ENCODE results near the gene EIPR1. TPM values are rescaled to one million over a fixed set of nuclear protein-coding genes. Genes with fewer than 3 reads are reported as not detected.

Gene EIPR1
- total RNA-seq, 1 experiment from 2014 or later: 22.8 TPM

GRCh38 chr2:3321825-3322224 is 55.8 kb downstream of the EIPR1 start (continued):
- TF ChIP-seq TCF7 (CRISPR knock-in tag; IDR thresholded peaks at IDR 0.05; ENCODE audit: low read depth) (no peak), ZNF671 (CRISPR knock-in tag; IDR thresholded peaks at IDR 0.05) (no peak), RELA (CRISPR knock-in tag; IDR thresholded peaks at IDR 0.05; ENCODE audit: borderline replicate concordance) (no peak), TEAD1 (CRISPR knock-in tag; IDR thresholded peaks at IDR 0.05) (no peak), AFF4 (CRISPR knock-in tag; IDR thresholded peaks at IDR 0.05; ENCODE audit: borderline replicate concordance) (no peak), MXD4 (CRISPR knock-in tag; IDR thresholded peaks at IDR 0.05; ENCODE audit: borderline replicate concordance) (no peak), ATF6 (CRISPR knock-in tag; IDR thresholded peaks at IDR 0.05) (no peak), ZNF317 (CRISPR knock-in tag; IDR thresholded peaks at IDR 0.05; ENCODE audit: borderline replicate concordance, low read depth) (no peak), NR1H2 (CRISPR knock-in tag; IDR thresholded peaks at IDR 0.05) (no peak)

GRCh38 chr2:3320910-3321605 is 56.6 kb downstream of the EIPR1 start:
- Mint-ChIP-seq H3K4me1 (peaks cover 34% of the 10 kb centered on the region), H3K36me3 (peaks cover 18% of the 10 kb centered on the region), H3K27ac (peak overlapping the region; percentile 88), H3K4me3 (no peak overlapping the region), H3K27me3 (ENCODE audit: low read depth) (no peaks in the 10 kb centered on the region), H3K9me3 (peaks cover 7% of the 10 kb centered on the region)
- TF ChIP-seq ZNF219 (CRISPR knock-in tag; IDR thresholded peaks at IDR 0.05; ENCODE audit: borderline replicate concordance) (no peak), CDX4 (CRISPR knock-in tag; IDR thresholded peaks at IDR 0.05; ENCODE audit: borderline replicate concordance) (no peak), SMAD3 (CRISPR knock-in tag; IDR thresholded peaks at IDR 0.05; ENCODE audit: borderline replicate concordance) (no peak), ZNF232 (CRISPR knock-in tag; IDR thresholded peaks at IDR 0.05) (no peak), FOXK1 (CRISPR knock-in tag; IDR thresholded peaks at IDR 0.05) (no peak)
- DNase-seq (ENCODE audit: low spot score) (no peak), ATAC-seq (peak; percentile 39; the same call in 1 of the 2 replicates)
- CTCF ChIA-PET: interaction anchor here (0.7 to 1.0 kb wide), 2 partner anchors 18 to 103 kb away, joined by 3 read pairs; no protein-coding TSS in a partner anchor
- POLR2A ChIA-PET: no interaction called here

- H3K27ac Mint-ChIP-seq: peak overlapping the region; percentile 74; the same call in 1 of the 2 replicates
- ATAC-seq (no peak), DNase-seq (ENCODE audit: low spot score) (no peak)
- ChIA-PET POLR2A (no interaction called here), CTCF (no interaction called here)
- H3K36me3 Mint-ChIP-seq: peaks cover 18% of the 10 kb centered on the region
- H3K27me3 Mint-ChIP-seq (ENCODE audit: low read depth): no peaks in the 10 kb centered on the region
- H3K4me3 Mint-ChIP-seq: no peak overlapping the region
- H3K4me1 Mint-ChIP-seq: peaks cover 26% of the 10 kb centered on the region
- H3K9me3 Mint-ChIP-seq: peaks cover 7% of the 10 kb centered on the region
- TF ChIP-seq FOXP1 (CRISPR knock-in tag; IDR thresholded peaks at IDR 0.05; ENCODE audit: borderline replicate concordance) (no peak), EMX1 (CRISPR knock-in tag; IDR thresholded peaks at IDR 0.05) (no peak), NR3C1 (CRISPR knock-in tag; conservative IDR thresholded peaks at IDR 0.05; ENCODE audit: low read depth) (no peak), ZNF138 (CRISPR knock-in tag; conservative IDR thresholded peaks at IDR 0.05) (no peak), ATF6 (CRISPR knock-in tag; IDR thresholded peaks at IDR 0.05) (no peak), ZNF281 (CRISPR knock-in tag; IDR thresholded peaks at IDR 0.05) (no peak)
Observed at GRCh38 chr2:3319745-3320566, 57.7 kb downstream of the EIPR1 start.
